Psoas muscle (tissue), 8 donors: ENCODE data around the gene PPP1R37. TPM values are rescaled to one million over a fixed set of nuclear protein-coding genes. Genes with fewer than 3 reads are reported as not detected.
A peak's percentile ranks its signal among the peaks of the same experiment; 100 is the strongest.

Source experiments
- ATAC-seq, 4 donors: fragments of 200-7000 bp; cut with Tn5 transposase; one replicate each; pipeline ENCODE4 v1.9.1; 2020; ENCODE audit warnings: moderate library complexity in 3 of 4, mild to moderate bottlenecking in 2 of 4
- DNase-seq, 2 donors: peaks; one replicate each; pipeline ENCODE4 v3.0.0-alpha.2; 2020
- H3K27ac ChIP-seq: fragments of 200-600 bp; one replicate; pipeline ENCODE4 v1.8.0; 2022
- H3K27me3 ChIP-seq, 3 donors: fragments of 200-600 bp in 1 of 3; one replicate each; pipeline versions ENCODE4 v1.6.1 to v1.8.0; 2013 to 2022; ENCODE audit warnings: low read length in 2 of 3, mild to moderate bottlenecking in 2 of 3, moderate library complexity in 1 of 3; ENCODE audit not compliant: insufficient read depth in 3 of 3
- H3K36me3 ChIP-seq, 2 donors: fragments of 200-600 bp in 1 of 2; one replicate each; pipeline versions ENCODE4 v1.6.1 to v1.8.0; 2013 to 2022; ENCODE audit warnings: low read depth in 1 of 2, mild to moderate bottlenecking in 1 of 2, moderate library complexity in 1 of 2; ENCODE audit not compliant: insufficient read depth in 1 of 2
- H3K4me1 ChIP-seq: fragments of 200-600 bp; one replicate; pipeline ENCODE4 v1.8.0; 2022
- H3K4me3 ChIP-seq: fragments of 200-600 bp; one replicate; pipeline ENCODE4 v1.8.0; 2022; ENCODE audit warnings: mild to moderate bottlenecking
- H3K9me3 ChIP-seq: fragments of 200-600 bp; one replicate; pipeline ENCODE4 v1.8.0; 2022
- CTCF ChIP-seq: fragments of 200-600 bp; IDR thresholded peaks from one replicate; pipeline ENCODE4 v1.8.0; 2022; ENCODE audit warnings: antibody characterized with exemption
- WGBS, 3 donors: extraction: QIAGEN DNeasy Blood & Tissue Kit; methylation state at CpG; one replicate each; pipeline versions ENCODE4 v1.1.6 to v1.1.7; 2013; 5-methylcytosine and 5-hydroxymethylcytosine counted together
- intact Hi-C, 2 donors: fragments of 100-400 bp; cut with DNase I; formaldehyde crosslinking; loops; one replicate each; pipeline versions ENCODE4 v1.11.0 to v1.14.2; 2022
- long read RNA-seq, 2 donors: library from polyadenylated mRNA; unstranded; transcript quantifications; one replicate each; pipeline ENCODE4 v2.0.0, GENCODE V29; 2021
- polyA plus RNA-seq, 3 donors: library from polyadenylated mRNA; stranded (reverse); fragments of 200-250 nt; gene quantifications; one replicate each; pipeline ENCODE4 v1.2.3, GENCODE V29; 2013
- total RNA-seq, 4 donors: library from RNA; stranded (reverse); fragmentation: NEBNext Ultra II Directional in 2 of 4; extraction: Animal tissue kit (Norgen Biotek cat#: 25700) in 2 of 4; gene quantifications; one replicate each; pipeline versions ENCODE4 v1.2.1 to v1.2.4, GENCODE V29; 2021 to 2023
- donor health status: healthy with polysubstance abuse.
- donor health status: DM: no; HTN: no; CAD: no; lungs with moderate emphysema.
- donor health status: Bipolar disorder and iron deficiency.
- donor health status: healthy.
- donor health status: DM: yes; HTN: yes; CAD: no.
- donor health status: DM: no; HTN: no; CAD: no.
- donor health status: DM: no; HTN: no; CAD: no.
- donor health status: DM: yes; HTN: yes; CAD: no.

The PPP1R37 gene
- total RNA-seq (10 to 100 TPM; 27.0 to 34.6 (median 29.1) TPM), polyA plus RNA-seq (10 to 100 TPM; 25.5 to 39.5 (median 36.3) TPM)
- long read RNA-seq, donor 1, transcript PPP1R37-201 (13 exons, 3,163 nt), result major isoform, 6 of 12 reads
- long read RNA-seq, donor 1, partial matches to known transcripts, result 2 of 12 reads
- long read RNA-seq, donor 1, other reads (novel, unspliced or antisense), result 1 of 12 reads
- long read RNA-seq, donor 2, transcript PPP1R37-201 (13 exons, 3,163 nt), result major isoform, 10 of 17 reads
- long read RNA-seq, donor 2, partial matches to known transcripts, result 1 of 17 reads
- long read RNA-seq, donor 2, other reads (novel, unspliced or antisense), result 5 of 17 reads

GRCh38 chr19:45092747-45093678 is at the start of gene PPP1R37:
TSS of gene PPP1R37 (plus strand) at chr19:45093179. CDS start at chr19:45093326, 147 bp downstream.
- peak within 1 kb of the TSS; percentile 100 for H3K4me3 ChIP-seq
- WGBS, 3 donors, result 0% methylated on average over 78 to 103 of the region's 103 CpGs
- H3K36me3 ChIP-seq, result peaks cover 0 to 22% of the 10 kb centered on the region in 2 donors
- intact Hi-C loops, result loop anchor here in 1 of 2 donors (5.0 to 10.0 kb wide), 2 partner anchors 34 to 242 kb away; no protein-coding TSS in a partner anchor
- peaks cover 49% of the 10 kb centered on the region for H3K4me1 ChIP-seq
- DNase-seq (peak; percentile 94 to 98), ATAC-seq (peak; percentile 90 to 92 (median 90))
- peak; percentile 35 for TF ChIP-seq CTCF
- no peaks in the 10 kb centered on the region for H3K9me3 ChIP-seq
- peak within 1 kb of the TSS; percentile 95 for H3K27ac ChIP-seq
- no peaks in the 10 kb centered on the region for H3K27me3 ChIP-seq

- intact Hi-C loops, result no loop called here
- no peak overlapping the region for H3K27ac ChIP-seq
- peaks cover 3 to 65% of the 10 kb centered on the region in 2 donors for H3K36me3 ChIP-seq
- no peak for TF ChIP-seq CTCF
- peaks cover 57% of the 10 kb centered on the region for H3K4me1 ChIP-seq
- DNase-seq (no peak), ATAC-seq (no peak)
- H3K27me3 ChIP-seq, result no peaks in the 10 kb centered on the region
- 77 to 82% (median 81%) methylated on average over 14 of the region's 14 CpGs for WGBS, 3 donors
- H3K4me3 ChIP-seq, result no peak overlapping the region
- no peaks in the 10 kb centered on the region for H3K9me3 ChIP-seq
Measured at GRCh38 chr19:45045671-45046353, 47.2 kb upstream of the PPP1R37 start.

- H3K36me3 ChIP-seq, result peaks cover 1 to 63% of the 10 kb centered on the region in 2 donors
- ATAC-seq (no peak), DNase-seq (no peak)
- H3K4me1 ChIP-seq, result peaks cover 52% of the 10 kb centered on the region
- no peak overlapping the region for H3K27ac ChIP-seq
- no peaks in the 10 kb centered on the region for H3K9me3 ChIP-seq
- intact Hi-C loops, result no loop called here
- no peak overlapping the region for H3K4me3 ChIP-seq
- no peaks in the 10 kb centered on the region for H3K27me3 ChIP-seq
- WGBS, 3 donors, result 87 to 92% (median 90%) methylated on average over 7 of the region's 7 CpGs
- TF ChIP-seq CTCF, result no peak
Measured at GRCh38 chr19:45046355-45046754, 46.6 kb upstream of the PPP1R37 start.

GRCh38 chr19:45047188-45047797 is 45.7 kb upstream of the PPP1R37 start:
- Histone ChIP-seq H3K9me3 (no peaks in the 10 kb centered on the region), H3K4me1 (peaks cover 45% of the 10 kb centered on the region), H3K27me3 (no peaks in the 10 kb centered on the region), H3K4me3 (no peak overlapping the region), H3K36me3 (peaks cover 0 to 63% of the 10 kb centered on the region in 2 donors), H3K27ac (no peak overlapping the region)
- ATAC-seq (no peak), DNase-seq (no peak)
- 67 to 83% (median 73%) methylated on average over 7 of the region's 7 CpGs for WGBS, 3 donors
- TF ChIP-seq CTCF, result no peak
- intact Hi-C loops, result no loop called here
